Smooth muscle cell (in vitro differentiated cells): ENCODE results near the gene REEP5. TPM values are rescaled to one million over a fixed set of nuclear protein-coding genes. Genes with fewer than 3 reads are reported as not detected.

Source experiments
- DNase-seq: peaks from one replicate; lab custom pipeline; 2025; ENCODE audit not compliant: unreplicated experiment; lab: John Stamatoyannopoulos, UW
- H2AFZ ChIP-seq: fragments of 200-600 bp; sonication (generic); 2 replicates; pipeline ENCODE4 v1.6.0; 2016; ENCODE audit warnings: antibody characterized with exemption, low read depth, mild to moderate bottlenecking
- H3F3A ChIP-seq: fragments of 200-600 bp; sonication (generic); 2 replicates; pipeline ENCODE4 v1.6.0; 2017; ENCODE audit warnings: antibody characterized with exemption, low read depth
- H3K27ac ChIP-seq: fragments of 200-600 bp; sonication (generic); 2 replicates; pipeline ENCODE4 v1.5.1; 2016; ENCODE audit warnings: low read depth, mild to moderate bottlenecking
- H3K27me3 ChIP-seq: fragments of 200-600 bp; sonication (generic); 2 replicates; pipeline ENCODE4 v1.6.1; 2016; ENCODE audit warnings: low read depth, mild to moderate bottlenecking
- H3K36me3 ChIP-seq: fragments of 200-600 bp; sonication (generic); 2 replicates; pipeline ENCODE4 v1.5.1; 2016; ENCODE audit warnings: low read depth
- H3K4me1 ChIP-seq: fragments of 200-600 bp; sonication (generic); 2 replicates; pipeline ENCODE4 v1.5.1; 2016; ENCODE audit warnings: low read depth
- H3K4me2 ChIP-seq: fragments of 200-600 bp; sonication (generic); 2 replicates; pipeline ENCODE4 v1.6.0; 2016; ENCODE audit warnings: mild to moderate bottlenecking
- H3K4me3 ChIP-seq: fragments of 200-600 bp; sonication (generic); 2 replicates; pipeline ENCODE4 v1.5.1; 2016; ENCODE audit warnings: mild to moderate bottlenecking
- H3K79me2 ChIP-seq: fragments of 200-600 bp; sonication (generic); 2 replicates; pipeline ENCODE4 v1.6.0; 2016; ENCODE audit warnings: low read depth, mild to moderate bottlenecking
- H3K9ac ChIP-seq: fragments of 200-600 bp; sonication (generic); 2 replicates; pipeline ENCODE4 v1.6.0; 2016; ENCODE audit warnings: low read depth
- H3K9me3 ChIP-seq: fragments of 200-600 bp; sonication (generic); replicated peaks from 2 replicates; pipeline ENCODE4 v1.5.1; 2016; ENCODE audit warnings: low read depth
- H4K20me1 ChIP-seq: fragments of 200-600 bp; sonication (generic); 2 replicates; pipeline ENCODE4 v1.6.0; 2016; ENCODE audit warnings: low read depth
- CTCF ChIP-seq: fragments of 200-600 bp; sonication (generic); IDR thresholded peaks from 2 replicates; pipeline ENCODE4 v1.5.1; 2017; ENCODE audit warnings: borderline replicate concordance, mild to moderate bottlenecking, antibody characterized with exemption; ENCODE audit not compliant: insufficient read depth, poor library complexity, severe bottlenecking
- WGBS: methylation state at CpG from one replicate; pipeline ENCODE4 v1.1.7; 2016; ENCODE audit warnings: low lambda C conversion rate; 5-methylcytosine and 5-hydroxymethylcytosine counted together
- polyA plus RNA-seq: library from polyadenylated mRNA; unstranded; fragments of >200 nt; fragmentation: Nextera tagmentation; extraction: Ambion mirVana; gene quantifications from 2 replicates; pipeline ENCODE4 v1.2.1, GENCODE V29; 2016
- total RNA-seq: library from RNA; depleted of rRNA; stranded (reverse); fragments of >200 nt; gene quantifications from 2 replicates; pipeline ENCODE4 v1.2.3, GENCODE V29; 2014

REEP5 gene
- total and polyA plus RNA-seq, 2 experiments from 2014 or later = 59.0 to 178 TPM

GRCh38 chr5:112867411-112867810 lies 54.6 kb downstream of the REEP5 start:
- no peak overlapping the region for H3K27ac ChIP-seq
- peaks cover 34% of the 10 kb centered on the region for H4K20me1 ChIP-seq
- H3K9me3 ChIP-seq = no peaks in the 10 kb centered on the region
- H3K4me2 ChIP-seq = no peak overlapping the region
- TF ChIP-seq CTCF = no peak
- H3K4me1 ChIP-seq = peaks cover 12% of the 10 kb centered on the region
- H3F3A ChIP-seq = peaks cover 4% of the 10 kb centered on the region
- H2AFZ ChIP-seq = no peak overlapping the region
- DNase-seq = no peak
- no peak overlapping the region for H3K9ac ChIP-seq
- H3K4me3 ChIP-seq = no peak overlapping the region
- no peaks in the 10 kb centered on the region for H3K27me3 ChIP-seq
- peaks cover 14% of the 10 kb centered on the region for H3K36me3 ChIP-seq
- H3K79me2 ChIP-seq = peaks cover 33% of the 10 kb centered on the region
- 100% methylated on average over 5 of the region's 5 CpGs for WGBS

GRCh38 chr5:112866739-112867138 lies 55.3 kb downstream of the REEP5 start:
- no peaks in the 10 kb centered on the region for H3K9me3 ChIP-seq
- no peaks in the 10 kb centered on the region for H3K27me3 ChIP-seq
- peaks cover 39% of the 10 kb centered on the region for H3K79me2 ChIP-seq
- H3K4me3 ChIP-seq = no peak overlapping the region
- WGBS = 98% methylated on average over 2 of the region's 2 CpGs
- H3F3A ChIP-seq = peaks cover 4% of the 10 kb centered on the region
- H3K4me1 ChIP-seq = peaks cover 18% of the 10 kb centered on the region
- no peak overlapping the region for H3K27ac ChIP-seq
- no peak overlapping the region for H2AFZ ChIP-seq
- no peak overlapping the region for H3K4me2 ChIP-seq
- H3K36me3 ChIP-seq = peaks cover 14% of the 10 kb centered on the region
- no peak for TF ChIP-seq CTCF
- DNase-seq = no peak
- H4K20me1 ChIP-seq = peaks cover 35% of the 10 kb centered on the region
- no peak overlapping the region for H3K9ac ChIP-seq

- no peak for DNase-seq
- H3K27ac ChIP-seq = no peak overlapping the region
- H3K4me3 ChIP-seq = no peak overlapping the region
- no peak overlapping the region for H3K4me2 ChIP-seq
- WGBS = 92% methylated on average over 3 of the region's 3 CpGs
- peaks cover 35% of the 10 kb centered on the region for H4K20me1 ChIP-seq
- H3K9ac ChIP-seq = no peak overlapping the region
- peaks cover 14% of the 10 kb centered on the region for H3K36me3 ChIP-seq
- peaks cover 45% of the 10 kb centered on the region for H3K79me2 ChIP-seq
- H3K4me1 ChIP-seq = peaks cover 20% of the 10 kb centered on the region
- H2AFZ ChIP-seq = no peak overlapping the region
- no peaks in the 10 kb centered on the region for H3K9me3 ChIP-seq
- no peak for TF ChIP-seq CTCF
- no peaks in the 10 kb centered on the region for H3K27me3 ChIP-seq
- peaks cover 4% of the 10 kb centered on the region for H3F3A ChIP-seq
Observed at GRCh38 chr5:112865128-112865527, 56.9 kb downstream of the REEP5 start.

GRCh38 chr5:112863549-112863948 lies 58.5 kb downstream of the REEP5 start:
- no peak overlapping the region for H2AFZ ChIP-seq
- H3K79me2 ChIP-seq = peaks cover 45% of the 10 kb centered on the region
- H3K9ac ChIP-seq = no peak overlapping the region
- no peak for DNase-seq
- peaks cover 6% of the 10 kb centered on the region for H3K36me3 ChIP-seq
- peaks cover 27% of the 10 kb centered on the region for H4K20me1 ChIP-seq
- no peaks in the 10 kb centered on the region for H3K27me3 ChIP-seq
- no peaks in the 10 kb centered on the region for H3K9me3 ChIP-seq
- H3K4me1 ChIP-seq = peaks cover 20% of the 10 kb centered on the region
- no peak for TF ChIP-seq CTCF
- no peak overlapping the region for H3K27ac ChIP-seq
- 98% methylated on average over 4 of the region's 4 CpGs for WGBS
- H3F3A ChIP-seq = peaks cover 4% of the 10 kb centered on the region
- peak overlapping the region; percentile 92 for H3K4me2 ChIP-seq
- H3K4me3 ChIP-seq = no peak overlapping the region
